ENCODE results near the gene HDGFL2.

Gene HDGFL2

GRCh38 chr19:4499855-4500254 lies 27.8 kb downstream of the HDGFL2 start:
- DNase-seq = no peak

GRCh38 chr19:4500841-4501591 lies 28.9 kb downstream of the HDGFL2 start:
- DNase-seq = no peak

- DNase-seq = no peak
Observed at GRCh38 chr19:4501691-4502090, 29.6 kb downstream of the HDGFL2 start.

- peak; percentile 23 for DNase-seq
Observed at GRCh38 chr19:4502282-4503131, 30.4 kb downstream of the HDGFL2 start.

- DNase-seq = peak; percentile 71
Observed at GRCh38 chr19:4503132-4503824, 31.2 kb downstream of the HDGFL2 start.

- no peak for DNase-seq
Observed at GRCh38 chr19:4503825-4504170, 31.7 kb downstream of the HDGFL2 start.

GRCh38 chr19:4504297-4504701 lies 32.2 kb downstream of the HDGFL2 start:
- peak; percentile 55 for DNase-seq

- no peak for DNase-seq
Observed at GRCh38 chr19:4504891-4505569, 32.9 kb downstream of the HDGFL2 start.

- DNase-seq = no peak
Observed at GRCh38 chr19:4505570-4506448, 33.7 kb downstream of the HDGFL2 start.

GRCh38 chr19:4506449-4507149 lies 34.5 kb downstream of the HDGFL2 start:
- DNase-seq = no peak

GRCh38 chr19:4507150-4507452 lies 35.0 kb downstream of the HDGFL2 start:
- no peak for DNase-seq

GRCh38 chr19:4507804-4508203 lies 35.7 kb downstream of the HDGFL2 start:
- no peak for DNase-seq

GRCh38 chr19:4508698-4509097 lies 36.6 kb downstream of the HDGFL2 start:
- no peak for DNase-seq

GRCh38 chr19:4510435-4511255 lies 38.5 kb downstream of the HDGFL2 start:
- no peak for DNase-seq

GRCh38 chr19:4511300-4512054 lies 39.4 kb downstream of the HDGFL2 start:
- DNase-seq = no peak

GRCh38 chr19:4512070-4512469 lies 40.0 kb downstream of the HDGFL2 start:
- DNase-seq = no peak

GRCh38 chr19:4513248-4513647 lies 41.2 kb downstream of the HDGFL2 start:
- no peak for DNase-seq

- no peak for DNase-seq
Observed at GRCh38 chr19:4515732-4516131, 43.6 kb downstream of the HDGFL2 start.

- DNase-seq = no peak
Observed at GRCh38 chr19:4516199-4516938, 44.3 kb downstream of the HDGFL2 start.

Data from retina (tissue), 1 donor.